ENCODE data around the gene PPP1R1C. TPM values are rescaled to one million over a fixed set of nuclear protein-coding genes. Genes with fewer than 3 reads are reported as not detected.

The PPP1R1C gene
- total and polyA plus RNA-seq, 2 donors (not counting 1 experiment from before 2014, with no cell fraction given) = not detected

- ATAC-seq (ENCODE audit: low read depth) (no peak), DNase-seq (no peak)
- Histone ChIP-seq H3K79me2 (ENCODE audit: control insufficient read depth, insufficient read depth, low read length) (no peaks in the 10 kb centered on the region), H2AFZ (ENCODE audit: insufficient read depth, low read depth, low read length, poor library complexity, severe bottlenecking) (no peak overlapping the region), H3K27me3 (replicated peaks in 1 of 4; ENCODE audit: control extremely low read depth in 1 of 4, control insufficient read depth in 3 of 4, insufficient read depth in 4 of 4, low read length in 3 of 4) (no peaks in the 10 kb centered on the region), H3K27ac (ENCODE audit: low read length in 2 of 2) (no peak overlapping the region), H3K4me3 (ENCODE audit: control extremely low read depth in 1 of 5, extremely low read depth in 1 of 5, insufficient read depth in 1 of 5, low read depth in 2 of 5, low read length in 4 of 5) (no peak overlapping the region), H3K4me2 (replicated peaks; ENCODE audit: low read depth, low read length, poor library complexity, severe bottlenecking) (no peak overlapping the region), H4K20me1 (ENCODE audit: control insufficient read depth, insufficient read depth, low read length, poor library complexity, severe bottlenecking) (no peaks in the 10 kb centered on the region), H3K9me3 (ENCODE audit: control extremely low read depth in 1 of 3, control insufficient read depth in 2 of 3, insufficient read depth in 1 of 3, low read length in 2 of 3) (no peaks in the 10 kb centered on the region), H3K4me1 (ENCODE audit: control insufficient read depth in 2 of 2, insufficient read depth in 2 of 2, low read length in 2 of 2) (no peaks in the 10 kb centered on the region), H3K9ac (ENCODE audit: low read length) (no peak overlapping the region), H3K36me3 (replicated peaks in 1 of 2; ENCODE audit: control extremely low read depth in 1 of 2, control insufficient read depth in 1 of 2, extremely low read depth in 1 of 2, insufficient read depth in 2 of 2, low read length in 1 of 2) (no peaks in the 10 kb centered on the region)
- H3K9me3 Mint-ChIP-seq (ENCODE audit: insufficient read depth) = no peaks in the 10 kb centered on the region
- no peak overlapping the region for H3K4me3 Mint-ChIP-seq
- ChIA-PET CTCF (no interaction called here), POLR2A (no interaction called here)
- H3K27ac Mint-ChIP-seq = no peak overlapping the region
- peaks cover 3% of the 10 kb centered on the region for H3K27me3 Mint-ChIP-seq
- no peaks in the 10 kb centered on the region for H3K4me1 Mint-ChIP-seq
- no CpG with 5 or more reads among the region's 1 CpG for WGBS (ENCODE audit: insufficient coverage)
- intact Hi-C loops (cut with micrococcal nuclease) = no loop called here
- no peak for TF ChIP-seq CTCF (IDR thresholded peaks at IDR 0.05)
- no peak for TF ChIP-seq EZH2 (IDR thresholded peaks at IDR 0.05; ENCODE audit: borderline replicate concordance, insufficient read depth, low read depth, low read length, poor library complexity, severe bottlenecking)
Observed at GRCh38 chr2:182164686-182165085, 179.0 kb downstream of the PPP1R1C start.

- intact Hi-C loops (cut with micrococcal nuclease) = no loop called here
- H3K4me1 Mint-ChIP-seq = no peaks in the 10 kb centered on the region
- Histone ChIP-seq H3K9me3 (ENCODE audit: control extremely low read depth in 1 of 3, control insufficient read depth in 2 of 3, insufficient read depth in 1 of 3, low read length in 2 of 3) (no peaks in the 10 kb centered on the region), H3K27me3 (replicated peaks in 1 of 4; ENCODE audit: control extremely low read depth in 1 of 4, control insufficient read depth in 3 of 4, insufficient read depth in 4 of 4, low read length in 3 of 4) (no peaks in the 10 kb centered on the region), H4K20me1 (ENCODE audit: control insufficient read depth, insufficient read depth, low read length, poor library complexity, severe bottlenecking) (no peaks in the 10 kb centered on the region), H3K4me2 (replicated peaks; ENCODE audit: low read depth, low read length, poor library complexity, severe bottlenecking) (no peak overlapping the region), H3K27ac (ENCODE audit: low read length in 2 of 2) (no peak overlapping the region), H3K79me2 (ENCODE audit: control insufficient read depth, insufficient read depth, low read length) (no peaks in the 10 kb centered on the region), H3K4me1 (ENCODE audit: control insufficient read depth in 2 of 2, insufficient read depth in 2 of 2, low read length in 2 of 2) (no peaks in the 10 kb centered on the region), H3K9ac (ENCODE audit: low read length) (no peak overlapping the region), H3K4me3 (ENCODE audit: control extremely low read depth in 1 of 5, extremely low read depth in 1 of 5, insufficient read depth in 1 of 5, low read depth in 2 of 5, low read length in 4 of 5) (no peak overlapping the region), H2AFZ (ENCODE audit: insufficient read depth, low read depth, low read length, poor library complexity, severe bottlenecking) (no peak overlapping the region), H3K36me3 (replicated peaks in 1 of 2; ENCODE audit: control extremely low read depth in 1 of 2, control insufficient read depth in 1 of 2, extremely low read depth in 1 of 2, insufficient read depth in 2 of 2, low read length in 1 of 2) (no peaks in the 10 kb centered on the region)
- ATAC-seq (ENCODE audit: low read depth) = no peak
- H3K9me3 Mint-ChIP-seq (ENCODE audit: insufficient read depth) = no peaks in the 10 kb centered on the region
- no peak overlapping the region for H3K27ac Mint-ChIP-seq
- peaks cover 3% of the 10 kb centered on the region for H3K27me3 Mint-ChIP-seq
- ChIA-PET POLR2A (no interaction called here), CTCF (no interaction called here)
- H3K4me3 Mint-ChIP-seq = no peak overlapping the region
- no peak for TF ChIP-seq CTCF (IDR thresholded peaks at IDR 0.05)
- no peak for TF ChIP-seq EZH2 (IDR thresholded peaks at IDR 0.05; ENCODE audit: borderline replicate concordance, insufficient read depth, low read depth, low read length, poor library complexity, severe bottlenecking)
- no peak for DNase-seq
- 93% methylated on average over 2 of the region's 2 CpGs for WGBS (ENCODE audit: insufficient coverage)
Observed at GRCh38 chr2:182165202-182165601, 179.5 kb downstream of the PPP1R1C start.
